Esophagus squamous epithelium (tissue), 5 donors: Measurements from ENCODE around the gene SF3A2. TPM values are rescaled to one million over a fixed set of nuclear protein-coding genes. Genes with fewer than 3 reads are reported as not detected.

Experiments
- DNase-seq: peaks from one replicate; lab custom pipeline; 2025; lab: John Stamatoyannopoulos, UW
- H3K27ac ChIP-seq, 4 donors: fragments of 200-600 bp; sonication (generic); one replicate each; pipeline ENCODE4 v1.5.1; 2016 to 2019; ENCODE audit warnings: mild to moderate bottlenecking in 1 of 4
- H3K27me3 ChIP-seq, 4 donors: fragments of 200-600 bp; sonication (generic); 1 replicate in 3 of 4; 2 replicates in 1 of 4; pipeline versions ENCODE4 v1.5.1 to v1.6.0; 2017 to 2021; ENCODE audit warnings: antibody characterized with exemption in 1 of 4
- H3K36me3 ChIP-seq, 3 donors: fragments of 200-600 bp; sonication (generic); one replicate each; pipeline ENCODE4 v1.5.1; 2016 to 2019
- H3K4me1 ChIP-seq, 3 donors: fragments of 200-600 bp; sonication (generic); one replicate each; pipeline ENCODE4 v1.5.1; 2017 to 2019
- H3K4me3 ChIP-seq, 4 donors: fragments of 200-600 bp; sonication (generic); 1 replicate in 3 of 4; 2 replicates in 1 of 4; pipeline ENCODE4 v1.5.1; 2016 to 2019; ENCODE audit warnings: mild to moderate bottlenecking in 2 of 4, moderate library complexity in 1 of 4
- H3K9me3 ChIP-seq, 3 donors: fragments of 200-600 bp; sonication (generic); one replicate each; pipeline ENCODE4 v1.5.1; 2016 to 2019
- CTCF ChIP-seq, 6 experiments: fragments of 450-650 bp in 4 of 6; fragments of 200-600 bp in 2 of 6; sonication (generic) in 2 of 6; IDR thresholded peaks; one replicate each; pipeline ENCODE4 v1.5.1; 2016 to 2019; ENCODE audit warnings: antibody characterized with exemption in 6 of 6, mild to moderate bottlenecking in 4 of 6, moderate library complexity in 4 of 6
- POLR2A ChIP-seq, 4 donors: fragments of 450-650 bp; IDR thresholded peaks; one replicate each; pipeline ENCODE4 v1.6.1; 2017; ENCODE audit warnings: antibody characterized with exemption in 4 of 4, mild to moderate bottlenecking in 4 of 4, moderate library complexity in 3 of 4
- WGBS, 2 donors: methylation state at CpG; one replicate each; pipeline ENCODE4 v1.1.5; 2018; 5-methylcytosine and 5-hydroxymethylcytosine counted together
- intact Hi-C: fragments of 100-400 bp; cut with DNase I; formaldehyde crosslinking; loops from one replicate; pipeline ENCODE4 v1.15.0; 2022
- total RNA-seq, 4 donors: library from RNA; depleted of rRNA; stranded (reverse); fragments of >200 nt; gene quantifications; one replicate each; pipeline ENCODE4 v1.1.0, GENCODE V29; 2016
- donor health status: DM: yes; HTN: yes; CAD: no.

Gene SF3A2
- 10 to 100 TPM; 19.3 to 39.7 (median 31.3) TPM for total RNA-seq

- peaks cover 34 to 86% (median 55%) of the 10 kb centered on the region in 3 donors for H3K4me1 ChIP-seq
- no peaks in the 10 kb centered on the region for H3K9me3 ChIP-seq
- H3K27me3 ChIP-seq = no peaks in the 10 kb centered on the region
- peak within 1 kb of the TSS; percentile 96 to 99 (median 98) for H3K27ac ChIP-seq
- H3K4me3 ChIP-seq = peak within 1 kb of the TSS; percentile 79 to 97 (median 86)
- H3K36me3 ChIP-seq = peaks cover 0 to 35% (median 5%) of the 10 kb centered on the region in 3 donors
- peak; percentile 73 for DNase-seq
- TF ChIP-seq POLR2A (IDR thresholded peaks at IDR 0.05) = peak in 3 of 4 donors; percentile 61 to 81 (median 75)
- TF ChIP-seq CTCF (IDR thresholded peaks at IDR 0.05) = peak; percentile 96 to 100 (median 100)
- intact Hi-C loops = loop anchor here (2.0 to 10.0 kb wide), 2 partner anchors 34 to 82 kb away; partner anchors contain the start of gene AP3D1
- 0% methylated on average over 24 to 36 of the region's 80 CpGs for WGBS, 2 donors
These were observed at the start of gene SF3A2, which contains the start of gene PLEKHJ1 for GRCh38 chr19:2236314-2237050. SF3A2 (plus strand) TSS chr19:2236824; CDS start chr19:2243419, 6,595 bp downstream. PLEKHJ1 (minus strand) TSS chr19:2236329; CDS start chr19:2236248, 81 bp downstream.

- Histone ChIP-seq H3K27me3 (no peaks in the 10 kb centered on the region), H3K27ac (peak overlapping the region in 3 of 4 donors; percentile 44 to 81 (median 77))
These were observed 49.5 kb upstream of the SF3A2 start for GRCh38 chr19:2187159-2187558.

GRCh38 chr19:2188708-2189385, 47.8 kb upstream of the SF3A2 start:
- Histone ChIP-seq H3K36me3 (peaks cover 16 to 100% (median 21%) of the 10 kb centered on the region in 3 donors), H3K9me3 (no peaks in the 10 kb centered on the region), H3K27ac (no peak overlapping the region), H3K4me1 (peaks cover 13 to 44% (median 18%) of the 10 kb centered on the region in 3 donors), H3K27me3 (no peaks in the 10 kb centered on the region), H3K4me3 (no peak overlapping the region)
- TF ChIP-seq CTCF (IDR thresholded peaks at IDR 0.05) = no peak
- TF ChIP-seq POLR2A (IDR thresholded peaks at IDR 0.05) = no peak
- intact Hi-C loops = no loop called here
- 73 to 88% methylated on average over 5 to 10 of the region's 19 CpGs for WGBS, 2 donors
- no peak for DNase-seq

More at GRCh38 chr19:2187159-2187558, 49.5 kb upstream of the SF3A2 start:
- no peak for TF ChIP-seq CTCF (IDR thresholded peaks at IDR 0.05)
- TF ChIP-seq POLR2A (IDR thresholded peaks at IDR 0.05) = no peak
- Histone ChIP-seq H3K36me3 (peaks cover 16 to 100% (median 22%) of the 10 kb centered on the region in 3 donors), H3K9me3 (no peaks in the 10 kb centered on the region), H3K4me1 (peaks cover 13 to 48% (median 21%) of the 10 kb centered on the region in 3 donors), H3K4me3 (no peak overlapping the region)
- WGBS, 2 donors = 60% methylated on average over 1 of the region's 13 CpGs; no CpG with 5 or more reads in 1 of the 2 donors
- no peak for DNase-seq
- intact Hi-C loops = no loop called here

GRCh38 chr19:2189880-2190279, 46.7 kb upstream of the SF3A2 start:
- TF ChIP-seq POLR2A (IDR thresholded peaks at IDR 0.05) = no peak
- no peak for TF ChIP-seq CTCF (IDR thresholded peaks at IDR 0.05)
- DNase-seq = no peak
- Histone ChIP-seq H3K4me1 (peaks cover 13 to 44% (median 18%) of the 10 kb centered on the region in 3 donors), H3K9me3 (no peaks in the 10 kb centered on the region), H3K4me3 (no peak overlapping the region), H3K36me3 (peaks cover 20 to 100% (median 26%) of the 10 kb centered on the region in 3 donors), H3K27me3 (no peaks in the 10 kb centered on the region), H3K27ac (no peak overlapping the region)
- 60% methylated on average over 5 of the region's 16 CpGs; no CpG with 5 or more reads in 1 of the 2 donors for WGBS, 2 donors
- intact Hi-C loops = no loop called here
